Mucosa of rectum (tissue), 2 donors: Measurements from ENCODE around the gene SLC6A9.
A peak's percentile ranks its signal among the peaks of the same experiment; 100 is the strongest.

ENCODE experiments used
- H3K27ac ChIP-seq, 2 donors: one replicate each; pipeline ENCODE4 v1.7.0; 2013; ENCODE audit warnings: inconsistent platforms in 2 of 2, low read depth in 2 of 2, low read length in 2 of 2
- H3K27me3 ChIP-seq, 2 donors: one replicate each; pipeline ENCODE4 v1.7.0; 2013; ENCODE audit warnings: low read length in 2 of 2; ENCODE audit not compliant: control insufficient read depth in 2 of 2, insufficient read depth in 2 of 2
- H3K36me3 ChIP-seq, 2 donors: one replicate each; pipeline ENCODE4 v1.7.0; 2013; ENCODE audit warnings: low read length in 2 of 2; ENCODE audit not compliant: control insufficient read depth in 2 of 2, insufficient read depth in 2 of 2
- H3K4me1 ChIP-seq, 2 donors: one replicate each; pipeline ENCODE4 v1.7.0; 2013; ENCODE audit warnings: low read length in 2 of 2, mild to moderate bottlenecking in 1 of 2; ENCODE audit not compliant: control insufficient read depth in 2 of 2, insufficient read depth in 2 of 2
- H3K4me3 ChIP-seq, 2 donors: one replicate each; pipeline ENCODE4 v1.7.0; 2013; ENCODE audit warnings: low read length in 2 of 2
- H3K9ac ChIP-seq, 2 donors: one replicate each; pipeline ENCODE4 v1.7.0; 2013; ENCODE audit warnings: low read length in 2 of 2, low read depth in 1 of 2, mild to moderate bottlenecking in 1 of 2
- H3K9me3 ChIP-seq, 2 donors: one replicate each; pipeline ENCODE4 v1.7.0; 2013; ENCODE audit warnings: low read length in 2 of 2; ENCODE audit not compliant: control insufficient read depth in 2 of 2
- donor health status: healthy.
- donor health status: Normal muscosa, but diverticular disease.

The SLC6A9 gene

DNA sequence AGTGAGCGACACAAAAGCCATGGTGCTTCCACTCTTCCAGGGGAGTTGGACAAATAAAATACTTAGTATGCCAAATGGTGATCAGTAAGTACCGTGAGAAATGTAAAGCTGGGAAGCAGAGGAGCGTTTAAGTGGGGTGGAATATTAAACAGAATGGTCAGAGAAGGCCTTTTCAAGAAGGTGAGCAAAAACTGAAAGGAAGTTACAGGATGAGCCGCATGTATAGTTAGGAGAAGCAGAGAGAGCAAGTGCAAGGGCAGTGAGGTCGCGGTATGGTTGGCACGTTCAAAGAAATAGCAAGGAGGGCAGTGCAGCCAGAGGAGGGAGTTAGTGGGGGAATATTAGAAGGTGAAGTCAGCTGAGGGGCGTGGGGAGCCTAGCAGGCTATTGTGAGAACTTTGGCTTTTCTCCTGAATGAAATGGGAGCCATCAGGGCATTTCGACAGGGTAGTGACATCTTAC is 57.2 kb downstream of the SLC6A9 start:
- Histone ChIP-seq H3K4me1 (peaks cover 46 to 53% of the 10 kb centered on the region in 2 donors), H3K36me3 (peaks cover 24 to 28% of the 10 kb centered on the region in 2 donors), H3K4me3 (peak overlapping the region; percentile 89 to 92), H3K27me3 (no peaks in the 10 kb centered on the region), H3K9ac (peak overlapping the region; percentile 77 to 98), H3K9me3 (no peaks in the 10 kb centered on the region), H3K27ac (peak overlapping the region; percentile 96 to 97)

DNA sequence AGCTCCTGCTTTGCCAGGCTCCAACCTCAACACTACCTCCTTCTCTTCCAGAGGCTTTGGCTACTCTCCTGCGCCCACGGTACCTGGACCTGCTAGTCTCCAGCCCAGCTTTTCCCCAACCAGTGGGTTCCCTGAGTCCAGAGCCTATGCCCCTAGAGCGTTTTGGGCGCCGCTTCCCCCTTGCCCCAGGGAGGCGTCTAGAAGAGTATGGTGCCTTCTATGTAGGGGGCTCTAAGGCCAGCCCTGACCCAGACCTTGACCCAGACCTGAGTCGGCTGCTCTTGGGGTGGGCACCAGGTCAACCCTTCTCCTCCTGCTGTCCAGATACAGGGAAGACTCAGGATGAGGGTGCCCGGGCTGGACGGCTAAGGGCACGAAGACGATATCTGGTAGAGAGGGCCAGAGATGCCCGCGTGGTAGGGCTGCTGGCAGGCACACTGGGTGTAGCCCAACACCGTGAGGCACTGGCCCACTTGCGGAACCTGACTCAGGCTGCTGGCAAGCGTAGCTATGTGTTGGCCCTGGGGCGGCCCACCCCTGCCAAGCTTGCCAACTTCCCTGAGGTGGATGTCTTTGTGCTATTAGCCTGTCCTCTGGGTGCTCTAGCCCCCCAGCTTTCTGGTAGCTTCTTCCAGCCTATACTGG is 59.8 kb downstream of the SLC6A9 start:
- no peak overlapping the region for H3K9ac ChIP-seq
- no peak overlapping the region for H3K4me3 ChIP-seq
- H3K36me3 ChIP-seq, result peaks cover 12 to 13% of the 10 kb centered on the region in 2 donors
- peaks cover 24 to 33% of the 10 kb centered on the region in 2 donors for H3K4me1 ChIP-seq
- no peaks in the 10 kb centered on the region for H3K9me3 ChIP-seq
- no peak overlapping the region for H3K27ac ChIP-seq
- H3K27me3 ChIP-seq, result no peaks in the 10 kb centered on the region

DNA sequence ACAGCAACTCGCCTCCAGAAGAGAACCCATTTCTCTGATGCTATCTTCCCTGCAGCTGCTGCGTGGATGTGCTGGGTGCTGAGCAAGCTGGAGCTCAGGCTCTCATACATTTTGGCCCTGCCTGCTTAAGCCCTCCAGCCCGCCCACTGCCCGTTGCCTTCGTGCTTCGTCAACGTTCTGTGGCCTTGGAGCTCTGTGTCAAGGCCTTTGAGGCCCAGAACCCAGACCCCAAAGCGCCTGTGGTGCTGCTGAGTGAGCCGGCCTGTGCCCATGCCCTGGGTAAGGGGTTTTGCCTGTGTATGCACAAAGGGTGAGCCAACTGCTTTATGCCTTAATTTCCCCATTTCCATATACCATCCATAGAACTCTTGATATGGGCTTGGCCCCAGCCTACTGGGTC is 60.4 kb downstream of the SLC6A9 start:
- no peak overlapping the region for H3K9ac ChIP-seq
- H3K36me3 ChIP-seq, result peaks cover 10 to 11% of the 10 kb centered on the region in 2 donors
- H3K4me1 ChIP-seq, result peaks cover 19 to 27% of the 10 kb centered on the region in 2 donors
- peak overlapping the region in 1 of 2 donors; percentile 97 for H3K4me3 ChIP-seq
- H3K27ac ChIP-seq, result no peak overlapping the region
- no peaks in the 10 kb centered on the region for H3K27me3 ChIP-seq
- no peaks in the 10 kb centered on the region for H3K9me3 ChIP-seq

DNA sequence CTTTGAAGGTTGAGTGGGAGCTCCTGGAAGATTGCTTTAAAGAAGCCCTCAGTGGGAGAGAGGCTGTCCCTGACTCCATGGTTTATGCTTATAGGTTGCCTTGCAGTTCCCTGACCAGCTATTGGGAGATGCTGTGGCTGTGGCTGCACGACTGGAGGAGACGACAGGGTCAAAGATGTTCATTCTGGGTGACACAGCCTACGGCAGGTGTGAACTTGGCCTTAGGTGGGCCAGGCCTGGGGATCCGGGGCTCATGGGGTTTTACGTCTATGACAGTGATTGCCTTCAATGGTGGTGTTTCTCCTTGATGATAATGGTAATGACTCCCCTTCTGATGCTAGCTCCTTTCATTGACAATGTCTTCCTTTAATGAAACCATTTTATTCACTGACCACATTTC is 60.8 kb downstream of the SLC6A9 start:
- H3K9me3 ChIP-seq, result no peaks in the 10 kb centered on the region
- peak overlapping the region; percentile 91 to 97 for H3K4me3 ChIP-seq
- H3K4me1 ChIP-seq, result peaks cover 15 to 23% of the 10 kb centered on the region in 2 donors
- no peak overlapping the region for H3K27ac ChIP-seq
- peak overlapping the region; percentile 60 to 67 for H3K9ac ChIP-seq
- H3K27me3 ChIP-seq, result no peaks in the 10 kb centered on the region
- peaks cover 10 to 11% of the 10 kb centered on the region in 2 donors for H3K36me3 ChIP-seq

DNA sequence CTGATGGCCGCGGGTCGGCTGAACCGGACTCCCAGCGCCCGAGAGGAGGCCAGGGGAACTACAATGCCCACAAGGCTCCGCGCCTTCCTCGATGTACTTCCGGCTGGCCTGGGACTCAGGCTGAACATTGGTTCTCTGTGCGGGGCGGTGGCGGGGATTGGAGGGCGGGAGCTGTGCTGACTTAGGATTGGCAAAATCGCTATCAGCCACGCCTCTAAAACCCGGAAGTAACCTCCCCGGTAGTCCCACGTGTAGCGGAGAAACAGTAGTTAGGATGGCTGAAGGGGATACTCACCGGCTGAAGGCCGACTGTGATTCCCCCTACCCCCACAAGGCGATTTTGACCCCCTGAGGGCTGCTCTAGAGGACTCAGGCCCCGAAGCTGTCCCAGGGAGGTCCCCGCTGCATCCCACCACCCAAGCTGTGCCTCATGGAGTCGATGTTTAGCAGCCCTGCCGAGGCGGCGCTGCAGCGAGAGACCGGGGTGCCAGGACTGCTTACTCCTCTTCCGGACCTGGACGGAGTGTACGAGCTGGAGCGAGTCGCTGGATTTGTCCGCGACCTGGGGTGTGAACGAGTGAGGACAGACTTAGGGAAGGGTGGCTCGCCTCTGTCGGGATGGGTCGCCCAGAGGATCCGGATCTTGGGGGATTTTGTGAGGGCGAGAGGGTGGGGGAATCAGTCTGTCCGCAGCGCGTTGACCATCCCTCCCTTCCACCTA is 61.4 kb downstream of the SLC6A9 start, which contains the start of gene DPH2:
Gene DPH2, plus strand, starts transcription at position 265 of the 721 bp plus-strand sequence. Its CDS starts 166 bp downstream, at position 431.
- Histone ChIP-seq H3K36me3 (peaks cover 11 to 12% of the 10 kb centered on the region in 2 donors), H3K27ac (peak within 1 kb of the TSS in 1 of 2 donors; percentile 38)

DNA sequence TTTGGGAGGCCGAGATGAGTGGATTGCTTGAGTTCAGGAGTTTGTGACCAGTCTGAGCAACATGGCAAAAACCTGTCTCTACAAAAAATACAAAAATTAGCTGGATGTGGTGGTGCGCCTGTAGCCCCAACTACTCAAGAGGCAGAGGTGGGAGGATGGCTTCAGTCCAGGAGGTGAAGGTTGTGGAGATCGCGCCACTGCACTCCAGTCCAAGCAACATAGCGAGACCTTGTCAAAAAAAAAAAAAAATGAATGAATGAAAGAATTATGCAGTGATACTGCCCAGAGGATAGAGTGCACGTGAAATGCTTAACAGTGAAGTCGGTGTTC is 61.9 kb downstream of the SLC6A9 start:
- H3K27me3 ChIP-seq, result no peaks in the 10 kb centered on the region
- H3K4me1 ChIP-seq, result peaks cover 13 to 22% of the 10 kb centered on the region in 2 donors
- H3K36me3 ChIP-seq, result peaks cover 11 to 16% of the 10 kb centered on the region in 2 donors
- H3K9ac ChIP-seq, result no peak overlapping the region
- H3K9me3 ChIP-seq, result no peaks in the 10 kb centered on the region
- H3K4me3 ChIP-seq, result peak overlapping the region in 1 of 2 donors; percentile 65
- no peak overlapping the region for H3K27ac ChIP-seq

More for the DNA sequence above, 61.4 kb downstream of the SLC6A9 start, which contains the start of gene DPH2:
- Histone ChIP-seq H3K4me3 (peak within 1 kb of the TSS; percentile 91 to 97), H3K9me3 (no peaks in the 10 kb centered on the region), H3K27me3 (no peaks in the 10 kb centered on the region), H3K4me1 (peaks cover 13 to 22% of the 10 kb centered on the region in 2 donors), H3K9ac (peak within 1 kb of the TSS; percentile 60 to 67)

DNA sequence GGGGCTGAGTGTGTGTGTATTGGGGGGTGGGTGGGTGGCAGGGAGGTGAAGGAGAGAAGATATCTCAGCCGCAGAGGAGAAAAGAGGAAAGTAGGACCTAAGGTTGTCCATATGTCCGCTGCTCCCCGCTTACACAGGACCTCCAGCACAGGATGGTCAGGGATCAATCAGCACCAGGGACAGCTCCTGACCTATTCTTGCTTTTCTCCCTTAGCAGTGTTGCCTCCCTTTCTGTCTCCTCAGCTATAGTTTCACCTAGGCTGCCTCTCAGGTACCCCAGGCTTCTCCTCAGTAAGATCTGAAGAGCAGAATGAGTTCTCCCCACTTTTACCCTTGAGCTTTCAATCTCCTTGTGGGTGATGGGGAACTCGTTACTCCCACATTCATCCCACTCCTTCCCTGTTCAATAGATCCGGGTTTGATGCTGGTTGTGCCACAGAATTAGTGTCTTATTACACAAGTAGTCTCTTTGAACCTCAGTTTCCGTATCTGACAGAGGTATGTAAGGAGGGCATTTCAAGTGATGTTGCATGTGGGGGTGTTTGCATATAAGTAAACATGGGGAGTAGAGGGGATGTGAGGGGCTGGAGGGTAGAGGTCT is 62.8 kb downstream of the SLC6A9 start:
- H3K27ac ChIP-seq, result no peak overlapping the region
- peaks cover 7 to 14% of the 10 kb centered on the region in 2 donors for H3K4me1 ChIP-seq
- no peak overlapping the region for H3K9ac ChIP-seq
- peaks cover 11 to 20% of the 10 kb centered on the region in 2 donors for H3K36me3 ChIP-seq
- H3K9me3 ChIP-seq, result no peaks in the 10 kb centered on the region
- no peaks in the 10 kb centered on the region for H3K27me3 ChIP-seq
- no peak overlapping the region for H3K4me3 ChIP-seq

DNA sequence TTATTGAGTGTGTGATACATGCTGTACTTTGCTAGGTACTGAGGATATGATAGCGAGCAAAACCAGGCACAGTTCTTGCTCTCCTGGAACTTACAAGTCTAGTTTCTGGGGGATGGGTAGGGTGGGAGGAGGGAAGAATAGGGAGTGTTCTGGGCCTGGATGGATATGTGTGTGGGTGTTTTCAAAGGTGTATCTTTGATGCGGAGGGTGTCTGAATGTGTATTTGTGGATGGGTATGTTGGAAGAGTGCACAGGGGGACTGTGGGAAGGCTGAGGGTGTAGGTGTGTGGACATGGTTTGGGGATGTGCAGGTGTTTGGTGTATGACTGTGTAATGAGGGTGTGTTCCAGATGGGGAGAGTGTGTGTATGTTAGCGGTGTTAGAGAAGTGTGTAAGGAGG is 65.9 kb downstream of the SLC6A9 start:
- Histone ChIP-seq H3K9me3 (no peaks in the 10 kb centered on the region), H3K4me1 (peaks cover 1 to 4% of the 10 kb centered on the region in 2 donors), H3K27me3 (no peaks in the 10 kb centered on the region), H3K36me3 (peaks cover 9 to 22% of the 10 kb centered on the region in 2 donors), H3K9ac (no peak overlapping the region), H3K27ac (no peak overlapping the region), H3K4me3 (no peak overlapping the region)

DNA sequence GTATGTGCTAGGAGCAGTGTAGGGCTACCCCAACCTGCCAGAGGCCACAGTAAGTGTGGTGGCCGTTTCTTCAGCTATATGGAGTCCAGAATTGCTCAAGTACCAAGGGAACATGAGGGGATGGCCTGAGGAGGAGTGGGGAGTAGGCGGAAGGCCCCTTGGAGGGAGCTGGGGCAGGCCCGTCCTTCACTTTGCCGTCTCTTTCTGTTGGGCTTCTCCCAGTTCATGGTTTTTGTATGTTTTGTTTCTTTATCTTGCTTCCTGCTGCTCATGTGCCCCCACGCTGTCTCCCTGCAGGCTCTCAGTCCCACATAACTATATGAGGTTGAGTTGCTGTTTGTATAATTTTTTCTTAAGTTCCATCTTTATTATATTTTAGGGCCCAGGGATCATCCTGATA is 67.4 kb downstream of the SLC6A9 start:
- peaks cover 16 to 27% of the 10 kb centered on the region in 2 donors for H3K36me3 ChIP-seq

DNA sequence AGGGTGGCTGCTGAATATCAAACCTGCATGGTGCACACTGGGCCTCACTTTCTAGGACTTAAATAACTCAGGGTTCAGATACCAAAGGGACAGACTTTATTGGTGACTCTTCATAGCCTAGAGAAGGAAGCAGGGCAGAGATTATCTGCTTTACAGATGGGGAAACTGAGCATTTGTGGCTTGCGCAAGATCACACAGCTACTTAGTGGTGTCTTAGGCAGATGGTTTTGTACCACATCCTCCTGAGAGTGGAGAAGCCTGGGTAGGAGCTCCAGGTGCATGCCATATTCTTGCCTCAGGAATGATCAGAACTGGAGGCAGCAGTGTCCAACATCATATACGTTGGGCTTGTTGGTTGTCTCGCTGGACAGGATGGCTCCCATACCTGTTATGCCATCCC is 68.3 kb downstream of the SLC6A9 start:
- Histone ChIP-seq H3K9ac (no peak overlapping the region), H3K27ac (no peak overlapping the region), H3K4me1 (no peaks in the 10 kb centered on the region), H3K27me3 (no peaks in the 10 kb centered on the region), H3K9me3 (no peaks in the 10 kb centered on the region), H3K36me3 (peaks cover 23 to 36% of the 10 kb centered on the region in 2 donors), H3K4me3 (no peak overlapping the region)

More for the DNA sequence above, 67.4 kb downstream of the SLC6A9 start:
- Histone ChIP-seq H3K27ac (no peak overlapping the region), H3K9me3 (no peaks in the 10 kb centered on the region), H3K4me3 (no peak overlapping the region), H3K27me3 (no peaks in the 10 kb centered on the region), H3K9ac (no peak overlapping the region), H3K4me1 (no peaks in the 10 kb centered on the region)
